GM18873 (cell line): ENCODE results near the gene USP2.

Experiments
- ATAC-seq: cut with Tn5 transposase; IDR thresholded peaks from one replicate; pipeline ENCODE4 v1.9.1; 2021; ENCODE audit warnings: mild to moderate bottlenecking, moderate library complexity, moderate number of reproducible peaks; ENCODE audit not compliant: unreplicated experiment, low FRiP score

USP2 gene

GRCh38 chr11:119309953-119310681 lies 71.4 kb downstream of the USP2 start:
- no peak for ATAC-seq

GRCh38 chr11:119309411-119309810 lies 72.1 kb downstream of the USP2 start:
- no peak for ATAC-seq

GRCh38 chr11:119307974-119308373 lies 73.5 kb downstream of the USP2 start:
- ATAC-seq = no peak

- no peak for ATAC-seq
Measured at GRCh38 chr11:119307219-119307618, 74.3 kb downstream of the USP2 start.

- no peak for ATAC-seq
Measured at GRCh38 chr11:119306373-119306890, 75.1 kb downstream of the USP2 start.

- ATAC-seq = no peak
Measured at GRCh38 chr11:119305556-119306372, 75.7 kb downstream of the USP2 start.
